Measurements from ENCODE around the gene NHSL2.

DNA sequence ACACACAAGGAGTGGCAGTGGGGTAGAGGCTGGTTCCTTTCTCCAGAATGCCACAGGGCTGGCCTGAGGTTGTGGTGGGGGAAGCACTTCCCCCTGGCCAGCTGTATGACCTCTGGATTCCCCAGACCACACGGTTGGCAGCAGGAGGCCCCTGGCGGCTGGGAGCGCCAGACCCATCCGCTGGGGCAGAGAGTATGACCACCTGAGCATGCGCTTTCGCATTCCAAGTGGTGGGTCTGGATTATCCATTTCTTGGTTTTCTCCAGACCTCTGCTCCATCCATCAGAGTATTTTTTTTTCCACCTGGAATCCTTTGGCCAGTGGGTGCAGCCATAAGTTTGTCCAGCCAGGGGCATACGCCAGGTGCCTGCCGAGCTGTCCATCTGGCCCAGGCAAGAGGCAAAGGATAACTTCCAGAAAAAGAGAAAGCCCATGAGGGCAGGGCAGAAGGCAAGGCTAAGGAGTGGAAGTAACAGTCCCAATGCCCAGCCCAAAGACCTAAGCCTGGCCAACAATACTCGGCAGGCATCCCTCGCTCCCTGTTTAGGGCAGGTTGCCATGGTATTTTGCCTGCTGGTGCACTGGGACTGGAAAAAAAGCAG lies 39.3 kb downstream of the NHSL2 start:
- TF ChIP-seq, protein P1, sequence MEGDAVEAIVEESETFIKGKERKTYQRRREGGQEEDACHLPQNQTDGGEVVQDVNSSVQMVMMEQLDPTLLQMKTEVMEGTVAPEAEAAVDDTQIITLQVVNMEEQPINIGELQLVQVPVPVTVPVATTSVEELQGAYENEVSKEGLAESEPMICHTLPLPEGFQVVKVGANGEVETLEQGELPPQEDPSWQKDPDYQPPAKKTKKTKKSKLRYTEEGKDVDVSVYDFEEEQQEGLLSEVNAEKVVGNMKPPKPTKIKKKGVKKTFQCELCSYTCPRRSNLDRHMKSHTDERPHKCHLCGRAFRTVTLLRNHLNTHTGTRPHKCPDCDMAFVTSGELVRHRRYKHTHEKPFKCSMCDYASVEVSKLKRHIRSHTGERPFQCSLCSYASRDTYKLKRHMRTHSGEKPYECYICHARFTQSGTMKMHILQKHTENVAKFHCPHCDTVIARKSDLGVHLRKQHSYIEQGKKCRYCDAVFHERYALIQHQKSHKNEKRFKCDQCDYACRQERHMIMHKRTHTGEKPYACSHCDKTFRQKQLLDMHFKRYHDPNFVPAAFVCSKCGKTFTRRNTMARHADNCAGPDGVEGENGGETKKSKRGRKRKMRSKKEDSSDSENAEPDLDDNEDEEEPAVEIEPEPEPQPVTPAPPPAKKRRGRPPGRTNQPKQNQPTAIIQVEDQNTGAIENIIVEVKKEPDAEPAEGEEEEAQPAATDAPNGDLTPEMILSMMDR (CRISPR knock-in tag; IDR thresholded peaks at IDR 0.05): no peak
- TF ChIP-seq ZNF235 (CRISPR knock-in tag; IDR thresholded peaks at IDR 0.05; ENCODE audit: borderline replicate concordance): no peak
- no peak for TF ChIP-seq CCAR2 (optimal IDR thresholded peaks at IDR 0.05; ENCODE audit: low read depth, low read length)

Measured in HepG2 (cell line).